ENCODE results near the gene TMPRSS6. TPM values are rescaled to one million over a fixed set of nuclear protein-coding genes. Genes with fewer than 3 reads are reported as not detected.
A peak's percentile ranks its signal among the peaks of the same experiment; 100 is the strongest.

Gene TMPRSS6
- total and polyA plus RNA-seq, 2 donors (not counting 1 experiment from before 2014, with no cell fraction given), result not detected

DNA sequence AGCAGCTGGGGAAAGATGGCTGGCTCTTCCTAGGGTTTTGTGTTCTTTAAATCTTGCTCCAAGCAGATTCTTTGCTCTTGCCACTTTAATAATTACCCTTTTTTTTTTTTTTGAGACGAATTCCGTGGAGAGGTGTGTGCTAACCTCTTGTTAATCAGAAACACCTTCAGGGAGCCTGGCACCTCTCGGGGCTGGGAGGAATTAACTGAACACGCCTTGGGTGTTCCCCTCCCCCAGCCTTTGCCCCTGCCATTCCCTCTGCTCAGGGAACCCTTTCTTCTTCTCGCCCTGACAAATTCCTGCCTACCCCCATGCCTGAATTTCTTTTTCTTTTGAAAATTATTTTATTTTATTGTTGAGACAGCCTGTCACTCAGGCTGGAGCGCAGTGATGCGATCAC is 17.5 kb downstream of the TMPRSS6 start:
- no peaks in the 10 kb centered on the region for H3K36me3 ChIP-seq (ENCODE audit: control insufficient read depth, insufficient read depth, low read length)
- no peak for DNase-seq (ENCODE audit: low read depth in 2 of 2)
- H3K27ac ChIP-seq (ENCODE audit: insufficient read depth, low read length), result no peak overlapping the region
- no peaks in the 10 kb centered on the region for H3K9me3 ChIP-seq (ENCODE audit: control insufficient read depth, insufficient read depth, low read depth, low read length)
- H4K20me1 ChIP-seq (ENCODE audit: control insufficient read depth, extremely low read depth, insufficient read depth, low read length), result no peaks in the 10 kb centered on the region
- H3K27me3 ChIP-seq (ENCODE audit: control insufficient read depth, insufficient read depth, low read length), result peaks cover 9% of the 10 kb centered on the region
- TF ChIP-seq, protein P1, sequence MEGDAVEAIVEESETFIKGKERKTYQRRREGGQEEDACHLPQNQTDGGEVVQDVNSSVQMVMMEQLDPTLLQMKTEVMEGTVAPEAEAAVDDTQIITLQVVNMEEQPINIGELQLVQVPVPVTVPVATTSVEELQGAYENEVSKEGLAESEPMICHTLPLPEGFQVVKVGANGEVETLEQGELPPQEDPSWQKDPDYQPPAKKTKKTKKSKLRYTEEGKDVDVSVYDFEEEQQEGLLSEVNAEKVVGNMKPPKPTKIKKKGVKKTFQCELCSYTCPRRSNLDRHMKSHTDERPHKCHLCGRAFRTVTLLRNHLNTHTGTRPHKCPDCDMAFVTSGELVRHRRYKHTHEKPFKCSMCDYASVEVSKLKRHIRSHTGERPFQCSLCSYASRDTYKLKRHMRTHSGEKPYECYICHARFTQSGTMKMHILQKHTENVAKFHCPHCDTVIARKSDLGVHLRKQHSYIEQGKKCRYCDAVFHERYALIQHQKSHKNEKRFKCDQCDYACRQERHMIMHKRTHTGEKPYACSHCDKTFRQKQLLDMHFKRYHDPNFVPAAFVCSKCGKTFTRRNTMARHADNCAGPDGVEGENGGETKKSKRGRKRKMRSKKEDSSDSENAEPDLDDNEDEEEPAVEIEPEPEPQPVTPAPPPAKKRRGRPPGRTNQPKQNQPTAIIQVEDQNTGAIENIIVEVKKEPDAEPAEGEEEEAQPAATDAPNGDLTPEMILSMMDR (conservative IDR thresholded peaks at IDR 0.05 in 1 of 2, IDR thresholded peaks at IDR 0.05 in 1 of 2; ENCODE audit: low read depth in 1 of 2, low read length in 2 of 2), result no peak
- no peak for TF ChIP-seq EZH2 (IDR thresholded peaks at IDR 0.05; ENCODE audit: low read length, missing control alignments)
- no peak overlapping the region for H3K9ac ChIP-seq (ENCODE audit: insufficient read depth, low read length)
- H3K79me2 ChIP-seq (ENCODE audit: control insufficient read depth, insufficient read depth, low read length), result no peaks in the 10 kb centered on the region
- H3K4me2 ChIP-seq (ENCODE audit: extremely low read depth, insufficient read depth, low read length), result no peak overlapping the region
- H2AFZ ChIP-seq (ENCODE audit: low read length), result no peak overlapping the region
- H3K4me3 ChIP-seq (replicated peaks in 1 of 4; ENCODE audit: control extremely low read depth in 1 of 4, insufficient read depth in 1 of 4, low read depth in 3 of 4, low read length in 4 of 4), result no peak overlapping the region
- H3K4me1 ChIP-seq (ENCODE audit: control insufficient read depth, extremely low read depth, insufficient read depth, low read length), result no peaks in the 10 kb centered on the region

- TF ChIP-seq, protein P1 (conservative IDR thresholded peaks at IDR 0.05 in 1 of 2, IDR thresholded peaks at IDR 0.05 in 1 of 2; ENCODE audit: low read depth in 1 of 2, low read length in 2 of 2), result no peak
- TF ChIP-seq EZH2 (IDR thresholded peaks at IDR 0.05; ENCODE audit: low read length, missing control alignments), result no peak
- Histone ChIP-seq H3K27me3 (ENCODE audit: control insufficient read depth, insufficient read depth, low read length) (peaks cover 6% of the 10 kb centered on the region), H4K20me1 (ENCODE audit: control insufficient read depth, extremely low read depth, insufficient read depth, low read length) (no peaks in the 10 kb centered on the region), H3K4me3 (replicated peaks in 1 of 4; ENCODE audit: control extremely low read depth in 1 of 4, insufficient read depth in 1 of 4, low read depth in 3 of 4, low read length in 4 of 4) (no peak overlapping the region), H3K9me3 (ENCODE audit: control insufficient read depth, insufficient read depth, low read depth, low read length) (no peaks in the 10 kb centered on the region), H3K9ac (ENCODE audit: insufficient read depth, low read length) (no peak overlapping the region), H3K79me2 (ENCODE audit: control insufficient read depth, insufficient read depth, low read length) (no peaks in the 10 kb centered on the region), H2AFZ (ENCODE audit: low read length) (no peak overlapping the region), H3K27ac (ENCODE audit: insufficient read depth, low read length) (no peak overlapping the region), H3K36me3 (ENCODE audit: control insufficient read depth, insufficient read depth, low read length) (no peaks in the 10 kb centered on the region), H3K4me1 (ENCODE audit: control insufficient read depth, extremely low read depth, insufficient read depth, low read length) (no peaks in the 10 kb centered on the region), H3K4me2 (ENCODE audit: extremely low read depth, insufficient read depth, low read length) (no peak overlapping the region)
- DNase-seq (ENCODE audit: low read depth in 2 of 2), result peak in 1 of 2 donors; percentile 9
Measured at GRCh38 chr22:37090920-37091695, 18.4 kb downstream of the TMPRSS6 start.

DNA sequence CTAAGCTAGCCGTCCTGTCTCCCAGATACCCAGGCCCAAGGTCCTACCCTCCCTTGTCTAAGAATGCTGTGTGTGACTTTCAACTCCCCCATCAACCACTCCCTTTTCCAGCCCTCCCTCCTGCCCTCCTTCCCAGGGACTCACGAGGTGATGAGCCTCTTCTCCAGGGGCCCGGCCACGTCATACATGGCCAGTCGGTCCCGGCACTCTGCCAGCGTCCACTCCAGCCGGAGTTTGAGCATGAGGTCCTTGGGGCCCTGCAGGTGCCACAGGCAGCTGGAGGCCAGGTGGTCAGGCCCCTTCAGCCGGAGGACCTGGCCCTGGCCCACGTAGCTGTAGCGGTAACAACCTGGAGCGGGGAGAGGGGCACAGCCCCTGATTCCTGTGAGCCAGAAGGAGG is 20.1 kb downstream of the TMPRSS6 start:
- no peaks in the 10 kb centered on the region for H3K36me3 ChIP-seq (ENCODE audit: control insufficient read depth, insufficient read depth, low read length)
- no peak for DNase-seq (ENCODE audit: low read depth in 2 of 2)
- H3K27ac ChIP-seq (ENCODE audit: insufficient read depth, low read length), result no peak overlapping the region
- H3K4me1 ChIP-seq (ENCODE audit: control insufficient read depth, extremely low read depth, insufficient read depth, low read length), result no peaks in the 10 kb centered on the region
- no peak overlapping the region for H3K9ac ChIP-seq (ENCODE audit: insufficient read depth, low read length)
- no peak for TF ChIP-seq EZH2 (IDR thresholded peaks at IDR 0.05; ENCODE audit: low read length, missing control alignments)
- TF ChIP-seq, protein P1 (conservative IDR thresholded peaks at IDR 0.05 in 1 of 2, IDR thresholded peaks at IDR 0.05 in 1 of 2; ENCODE audit: low read depth in 1 of 2, low read length in 2 of 2), result no peak
- no peaks in the 10 kb centered on the region for H3K27me3 ChIP-seq (ENCODE audit: control insufficient read depth, insufficient read depth, low read length)
- no peak overlapping the region for H3K4me2 ChIP-seq (ENCODE audit: extremely low read depth, insufficient read depth, low read length)
- H3K9me3 ChIP-seq (ENCODE audit: control insufficient read depth, insufficient read depth, low read depth, low read length), result no peaks in the 10 kb centered on the region
- no peaks in the 10 kb centered on the region for H3K79me2 ChIP-seq (ENCODE audit: control insufficient read depth, insufficient read depth, low read length)
- no peak overlapping the region for H2AFZ ChIP-seq (ENCODE audit: low read length)
- no peaks in the 10 kb centered on the region for H4K20me1 ChIP-seq (ENCODE audit: control insufficient read depth, extremely low read depth, insufficient read depth, low read length)
- H3K4me3 ChIP-seq (replicated peaks in 1 of 4; ENCODE audit: control extremely low read depth in 1 of 4, insufficient read depth in 1 of 4, low read depth in 3 of 4, low read length in 4 of 4), result no peak overlapping the region
